ENCODE data around the gene LAMA3. TPM values are rescaled to one million over a fixed set of nuclear protein-coding genes. Genes with fewer than 3 reads are reported as not detected.

Gene LAMA3
- total RNA-seq, 2 donors from 2014 or later, result 9.3 to 21.1 TPM

- no peak overlapping the region for H3K4me3 ChIP-seq
- 88 to 90% methylated on average over 2 of the region's 2 CpGs for WGBS, 2 donors
- peaks cover 4% of the 10 kb centered on the region for H3K4me1 ChIP-seq
- intact Hi-C loops (cut with DNase I), result no loop called here
- no peaks in the 10 kb centered on the region for H3K9me3 ChIP-seq
- H3K27me3 ChIP-seq, result no peaks in the 10 kb centered on the region
- H3K27ac ChIP-seq, result no peak overlapping the region
- TF ChIP-seq CTCF (IDR thresholded peaks at IDR 0.05) (no peak), POLR2A (IDR thresholded peaks at IDR 0.05) (no peak)
- ATAC-seq, result no peak
- no peak for DNase-seq
- H3K36me3 ChIP-seq (replicated peaks in 1 of 2; ENCODE audit: insufficient read depth in 1 of 2, low read depth in 2 of 2), result no peaks in the 10 kb centered on the region
Observed at GRCh38 chr18:23998018-23998417, 308.8 kb downstream of the LAMA3 start.

GRCh38 chr18:23998820-23999219, 309.6 kb downstream of the LAMA3 start:
- no peak overlapping the region for H3K4me3 ChIP-seq
- TF ChIP-seq CTCF (IDR thresholded peaks at IDR 0.05) (no peak), POLR2A (IDR thresholded peaks at IDR 0.05) (no peak)
- intact Hi-C loops (cut with DNase I), result no loop called here
- peak; percentile 45 for ATAC-seq
- no peaks in the 10 kb centered on the region for H3K9me3 ChIP-seq
- no peaks in the 10 kb centered on the region for H3K27me3 ChIP-seq
- H3K27ac ChIP-seq, result peak overlapping the region in 3 of 4 donors; percentile 7 to 55 (median 41)
- no peaks in the 10 kb centered on the region for H3K36me3 ChIP-seq (replicated peaks in 1 of 2; ENCODE audit: insufficient read depth in 1 of 2, low read depth in 2 of 2)
- peak in 1 of 4 donors; percentile 29 for DNase-seq
- H3K4me1 ChIP-seq, result peaks cover 4% of the 10 kb centered on the region
- WGBS, 2 donors, result 33 to 38% methylated on average over 4 of the region's 4 CpGs

GRCh38 chr18:24000613-24001490, 311.6 kb downstream of the LAMA3 start:
- Histone ChIP-seq H3K4me3 (no peak overlapping the region), H3K27me3 (no peaks in the 10 kb centered on the region), H3K27ac (peak overlapping the region in 1 of 4 donors; percentile 8), H3K36me3 (replicated peaks in 1 of 2; ENCODE audit: insufficient read depth in 1 of 2, low read depth in 2 of 2) (no peaks in the 10 kb centered on the region), H3K4me1 (no peaks in the 10 kb centered on the region), H3K9me3 (no peaks in the 10 kb centered on the region)
- no peak for TF ChIP-seq POLR2A (IDR thresholded peaks at IDR 0.05)
- TF ChIP-seq CTCF (IDR thresholded peaks at IDR 0.05), result no peak
- intact Hi-C loops (cut with DNase I), result no loop called here
- ATAC-seq (no peak), DNase-seq (no peak)
- WGBS, 2 donors, result 62 to 64% methylated on average over 8 of the region's 8 CpGs

GRCh38 chr18:24002479-24002878, 313.2 kb downstream of the LAMA3 start:
- DNase-seq (no peak), ATAC-seq (no peak)
- intact Hi-C loops (cut with DNase I), result no loop called here
- Histone ChIP-seq H3K27me3 (no peaks in the 10 kb centered on the region), H3K36me3 (replicated peaks in 1 of 2; ENCODE audit: insufficient read depth in 1 of 2, low read depth in 2 of 2) (no peaks in the 10 kb centered on the region), H3K4me1 (no peaks in the 10 kb centered on the region), H3K9me3 (no peaks in the 10 kb centered on the region), H3K27ac (no peak overlapping the region), H3K4me3 (no peak overlapping the region)
- no peak for TF ChIP-seq POLR2A (IDR thresholded peaks at IDR 0.05)
- TF ChIP-seq CTCF (IDR thresholded peaks at IDR 0.05), result no peak
- WGBS, 2 donors, result 67 to 83% methylated on average over 3 of the region's 3 CpGs

GRCh38 chr18:24003288-24003687, 314.0 kb downstream of the LAMA3 start:
- no peak for TF ChIP-seq CTCF (IDR thresholded peaks at IDR 0.05)
- no peak for TF ChIP-seq POLR2A (IDR thresholded peaks at IDR 0.05)
- H3K4me1 ChIP-seq, result no peaks in the 10 kb centered on the region
- no peak overlapping the region for H3K27ac ChIP-seq
- DNase-seq, result no peak
- 64 to 81% methylated on average over 3 of the region's 3 CpGs for WGBS, 2 donors
- no peaks in the 10 kb centered on the region for H3K27me3 ChIP-seq
- intact Hi-C loops (cut with DNase I), result no loop called here
- no peaks in the 10 kb centered on the region for H3K9me3 ChIP-seq
- H3K4me3 ChIP-seq, result no peak overlapping the region
- ATAC-seq, result no peak
- no peaks in the 10 kb centered on the region for H3K36me3 ChIP-seq (replicated peaks in 1 of 2; ENCODE audit: insufficient read depth in 1 of 2, low read depth in 2 of 2)
